ENCODE data around the gene PRSS12. TPM values are rescaled to one million over a fixed set of nuclear protein-coding genes. Genes with fewer than 3 reads are reported as not detected.

Gene PRSS12
- total and polyA plus RNA-seq, 5 donors, result 0.02 TPM; not detected in 4

DNA sequence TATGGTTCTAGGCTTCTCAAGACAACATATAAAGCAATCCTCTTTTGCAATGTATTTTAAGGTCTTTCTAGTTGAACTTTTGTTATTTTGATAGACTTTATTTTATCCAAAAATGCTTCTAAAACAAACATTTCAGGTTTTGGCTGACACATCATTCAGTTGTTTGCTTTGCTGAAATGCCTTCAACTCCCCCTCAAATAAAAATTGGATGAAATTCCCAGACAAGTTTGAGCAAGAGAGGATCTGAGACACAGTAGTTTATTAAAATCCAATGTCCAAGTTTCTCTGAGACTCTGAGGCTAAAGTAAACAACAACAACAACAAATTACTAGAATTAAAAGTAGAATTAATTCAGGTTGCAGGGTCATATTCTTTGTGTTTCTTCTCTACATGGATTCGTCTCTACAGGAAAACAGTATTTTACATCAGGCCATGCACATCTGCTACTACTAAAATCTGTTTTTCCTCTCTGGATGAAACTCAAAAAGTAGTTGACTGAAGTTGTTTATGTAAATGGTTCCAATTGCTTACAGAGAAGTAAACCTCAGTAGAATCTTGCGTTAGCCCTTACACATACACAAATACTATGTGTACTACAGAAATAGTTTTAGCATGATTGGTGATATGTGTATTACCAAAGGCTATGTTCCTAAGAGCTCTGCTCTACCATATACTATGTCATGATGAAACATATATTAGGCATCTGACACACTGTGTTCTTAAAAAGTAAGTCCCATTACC lies 64.9 kb downstream of the PRSS12 start:
- H3K27me3 ChIP-seq (ENCODE audit: control insufficient read depth, insufficient read depth), result no peaks in the 10 kb centered on the region
- no peaks in the 10 kb centered on the region for H3K9me3 ChIP-seq (ENCODE audit: control insufficient read depth, low read length)
- no peak for DNase-seq
- no peak overlapping the region for H3K27ac ChIP-seq (ENCODE audit: low read length)
- 76% methylated on average over 2 of the region's 2 CpGs for WGBS
- no peaks in the 10 kb centered on the region for H3K4me1 ChIP-seq (ENCODE audit: control insufficient read depth, insufficient read depth, low read length)
- intact Hi-C loops (cut with DNase I), result no loop called here
- H3K4me3 ChIP-seq (ENCODE audit: low read length), result no peak overlapping the region
- ATAC-seq, result no peak

DNA sequence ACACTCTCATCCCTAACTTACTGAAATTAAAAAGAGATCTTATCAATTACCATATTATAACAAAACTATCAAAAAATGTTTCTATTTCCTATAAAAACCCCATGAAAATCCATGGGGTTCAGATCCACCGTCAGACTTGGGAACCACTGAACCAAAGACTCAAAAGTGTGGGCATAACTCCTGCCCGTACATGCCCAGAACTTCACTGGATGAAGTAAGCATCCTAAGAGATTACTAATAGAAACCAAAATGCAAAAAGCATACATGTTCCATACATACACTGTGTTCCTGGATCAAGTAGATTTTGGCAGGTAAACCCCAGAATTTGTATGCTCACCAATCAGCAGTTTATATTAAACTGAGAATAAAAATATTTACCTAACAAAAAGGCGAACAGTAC lies 66.1 kb downstream of the PRSS12 start:
- DNase-seq (no peak), ATAC-seq (no peak)
- no peaks in the 10 kb centered on the region for H3K9me3 ChIP-seq (ENCODE audit: control insufficient read depth, low read length)
- intact Hi-C loops (cut with DNase I), result no loop called here
- no peaks in the 10 kb centered on the region for H3K4me1 ChIP-seq (ENCODE audit: control insufficient read depth, insufficient read depth, low read length)
- 96% methylated on average over 3 of the region's 3 CpGs for WGBS
- H3K4me3 ChIP-seq (ENCODE audit: low read length), result no peak overlapping the region
- H3K27ac ChIP-seq (ENCODE audit: low read length), result no peak overlapping the region
- no peaks in the 10 kb centered on the region for H3K27me3 ChIP-seq (ENCODE audit: control insufficient read depth, insufficient read depth)

DNA sequence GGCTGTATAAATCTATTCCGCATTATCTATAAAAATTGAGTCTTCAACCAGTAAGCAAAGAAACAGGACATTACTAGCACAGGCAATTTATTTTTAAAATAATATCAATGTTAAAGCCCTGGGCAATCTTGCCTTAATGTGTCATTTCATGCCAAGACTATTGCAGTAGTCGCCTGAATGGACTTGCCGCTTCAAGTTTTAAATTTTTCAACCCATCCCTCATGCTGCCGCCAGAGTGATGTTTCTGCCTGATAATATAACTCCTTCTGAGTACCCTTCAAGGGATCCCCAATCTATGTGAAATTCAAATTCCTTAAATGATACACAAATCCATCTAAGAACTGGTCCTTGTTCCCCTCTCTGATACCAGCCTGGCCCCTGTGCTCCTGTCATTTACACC lies 66.9 kb downstream of the PRSS12 start:
- ATAC-seq (no peak), DNase-seq (no peak)
- 96% methylated on average over 4 of the region's 4 CpGs for WGBS
- H3K4me3 ChIP-seq (ENCODE audit: low read length), result no peak overlapping the region
- no peaks in the 10 kb centered on the region for H3K9me3 ChIP-seq (ENCODE audit: control insufficient read depth, low read length)
- no peak overlapping the region for H3K27ac ChIP-seq (ENCODE audit: low read length)
- no peaks in the 10 kb centered on the region for H3K4me1 ChIP-seq (ENCODE audit: control insufficient read depth, insufficient read depth, low read length)
- intact Hi-C loops (cut with DNase I), result no loop called here
- no peaks in the 10 kb centered on the region for H3K27me3 ChIP-seq (ENCODE audit: control insufficient read depth, insufficient read depth)

DNA sequence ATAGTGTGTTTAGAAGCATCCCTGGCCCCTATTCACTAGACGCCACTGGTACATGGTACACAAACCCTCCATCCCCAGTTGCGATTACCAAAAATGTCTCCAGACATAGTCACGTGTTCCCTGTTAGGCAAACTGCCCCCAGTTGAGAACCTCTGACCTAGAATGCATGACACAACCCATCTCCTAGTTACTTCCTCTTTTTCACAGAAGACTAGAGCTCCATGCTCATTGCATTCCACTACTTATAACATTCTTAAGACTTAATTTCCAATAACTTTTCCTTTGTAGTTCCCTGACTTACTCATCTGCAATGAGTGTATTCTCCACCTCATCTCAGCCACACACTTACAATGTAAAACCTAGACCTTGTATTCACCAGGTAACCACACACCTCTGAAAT lies 68.6 kb downstream of the PRSS12 start:
- WGBS, result 72% methylated on average over 3 of the region's 3 CpGs
- no peaks in the 10 kb centered on the region for H3K4me1 ChIP-seq (ENCODE audit: control insufficient read depth, insufficient read depth, low read length)
- DNase-seq, result no peak
- ATAC-seq, result no peak
- intact Hi-C loops (cut with DNase I), result no loop called here
- H3K9me3 ChIP-seq (ENCODE audit: control insufficient read depth, low read length), result no peaks in the 10 kb centered on the region
- no peak overlapping the region for H3K4me3 ChIP-seq (ENCODE audit: low read length)
- H3K27ac ChIP-seq (ENCODE audit: low read length), result no peak overlapping the region
- H3K27me3 ChIP-seq (ENCODE audit: control insufficient read depth, insufficient read depth), result no peaks in the 10 kb centered on the region

DNA sequence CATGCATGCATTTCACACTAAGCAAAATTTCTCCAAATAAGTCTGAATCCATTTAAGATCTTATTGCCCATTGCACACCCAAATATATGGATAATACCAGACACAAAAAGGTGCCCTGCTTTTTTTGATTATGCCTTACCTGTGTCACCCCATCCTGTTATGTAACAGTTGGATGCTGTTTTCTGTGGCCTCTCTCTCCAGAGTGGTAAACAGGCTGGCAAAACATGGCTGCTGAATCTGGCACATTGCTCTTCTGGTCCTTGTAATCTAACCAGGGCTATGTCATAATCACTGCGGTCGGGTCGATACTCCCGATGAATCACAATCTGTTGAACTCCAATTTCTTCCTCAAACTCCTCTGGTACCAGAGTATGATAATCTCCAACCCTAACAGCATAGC lies 70.1 kb downstream of the PRSS12 start:
- Histone ChIP-seq H3K27me3 (ENCODE audit: control insufficient read depth, insufficient read depth) (no peaks in the 10 kb centered on the region), H3K9me3 (ENCODE audit: control insufficient read depth, low read length) (no peaks in the 10 kb centered on the region), H3K27ac (ENCODE audit: low read length) (no peak overlapping the region), H3K4me1 (ENCODE audit: control insufficient read depth, insufficient read depth, low read length) (no peaks in the 10 kb centered on the region), H3K4me3 (ENCODE audit: low read length) (no peak overlapping the region)
- intact Hi-C loops (cut with DNase I), result no loop called here
- 54% methylated on average over 4 of the region's 4 CpGs for WGBS
- DNase-seq (no peak), ATAC-seq (no peak)

DNA sequence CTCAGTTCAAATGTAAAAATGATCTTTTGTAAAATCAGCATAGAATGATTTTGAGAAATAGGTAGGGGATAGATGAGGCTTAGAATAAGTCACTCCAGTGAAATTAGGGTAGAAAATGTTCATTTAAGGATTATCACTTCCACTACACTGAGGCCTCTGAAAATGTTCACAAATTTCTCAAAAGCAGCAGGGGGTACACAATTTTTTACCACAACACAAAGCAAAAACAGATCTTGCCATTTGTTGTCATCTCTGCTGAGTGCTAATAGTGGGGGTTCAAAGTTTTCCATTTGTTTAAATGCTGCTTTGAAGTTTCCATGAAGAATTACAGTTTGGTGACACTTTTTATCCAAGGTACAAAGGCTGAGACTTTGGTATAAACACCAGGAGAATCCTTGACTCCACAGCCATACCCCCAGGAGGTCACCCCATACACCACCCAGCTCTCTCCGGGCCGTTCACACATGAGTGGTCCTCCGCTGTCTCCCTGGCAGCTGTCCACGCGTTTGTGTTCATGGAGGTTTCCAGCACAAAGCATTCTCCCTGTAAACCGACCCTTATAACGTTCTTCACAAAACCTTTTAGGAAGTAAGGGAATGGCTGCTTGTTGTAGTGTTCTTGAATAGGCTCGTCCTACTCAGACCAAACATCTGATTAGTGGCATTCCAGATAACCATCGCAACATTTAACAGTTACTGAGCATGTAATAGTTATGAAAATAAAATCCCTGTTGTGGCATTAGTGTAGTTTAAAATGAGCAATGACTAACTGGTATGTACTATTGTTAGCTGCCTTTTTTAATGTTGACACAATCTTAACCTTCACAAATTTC lies 71.0 kb downstream of the PRSS12 start:
- Histone ChIP-seq H3K27ac (ENCODE audit: low read length) (no peak overlapping the region), H3K9me3 (ENCODE audit: control insufficient read depth, low read length) (no peaks in the 10 kb centered on the region), H3K4me1 (ENCODE audit: control insufficient read depth, insufficient read depth, low read length) (no peaks in the 10 kb centered on the region), H3K4me3 (ENCODE audit: low read length) (no peak overlapping the region), H3K27me3 (ENCODE audit: control insufficient read depth, insufficient read depth) (no peaks in the 10 kb centered on the region)
- intact Hi-C loops (cut with DNase I), result no loop called here
- WGBS, result 35% methylated on average over 9 of the region's 9 CpGs
- DNase-seq (peak in 2 of 3 donors; percentile 35 to 53), ATAC-seq (no peak)

DNA sequence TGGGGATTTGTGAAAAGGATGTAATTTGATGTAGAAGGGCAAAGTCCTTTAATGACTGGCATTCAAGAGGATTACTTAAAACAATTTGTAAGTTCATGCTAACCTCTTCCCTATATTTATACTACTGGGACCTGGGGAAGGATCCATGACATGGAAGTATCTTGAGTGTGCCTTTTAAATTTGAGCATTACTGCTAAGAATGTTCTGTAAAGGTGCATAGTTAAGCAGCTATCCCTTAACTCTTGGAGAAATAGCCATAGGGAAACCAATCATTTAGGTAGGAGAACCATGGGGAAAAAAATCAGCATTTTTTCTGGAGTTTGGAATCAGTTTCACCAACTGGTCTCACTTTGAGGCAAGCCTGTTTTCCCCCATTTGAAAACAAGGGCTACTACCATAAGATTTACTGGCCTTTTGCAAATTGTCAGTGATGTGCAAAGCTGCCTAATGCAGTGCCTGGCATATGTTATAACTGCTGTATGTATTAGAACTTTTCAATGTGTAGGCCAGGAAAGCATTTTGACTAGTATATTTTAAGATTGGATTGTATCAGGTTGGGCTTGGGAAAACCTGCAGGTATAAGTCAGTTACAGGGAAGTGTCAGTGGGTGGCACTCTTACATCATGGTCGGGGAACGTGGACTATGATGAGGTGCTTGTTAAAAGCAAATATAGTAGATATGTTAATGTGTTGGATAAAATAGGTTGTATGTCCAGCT lies 72.1 kb downstream of the PRSS12 start:
- H3K4me1 ChIP-seq (ENCODE audit: control insufficient read depth, insufficient read depth, low read length), result no peaks in the 10 kb centered on the region
- H3K27ac ChIP-seq (ENCODE audit: low read length), result no peak overlapping the region
- WGBS, result 16% methylated on average over 2 of the region's 2 CpGs
- DNase-seq (peak in 1 of 3 donors; percentile 36), ATAC-seq (no peak)
- H3K4me3 ChIP-seq (ENCODE audit: low read length), result no peak overlapping the region
- no peaks in the 10 kb centered on the region for H3K27me3 ChIP-seq (ENCODE audit: control insufficient read depth, insufficient read depth)
- no peaks in the 10 kb centered on the region for H3K9me3 ChIP-seq (ENCODE audit: control insufficient read depth, low read length)
- intact Hi-C loops (cut with DNase I), result no loop called here

DNA sequence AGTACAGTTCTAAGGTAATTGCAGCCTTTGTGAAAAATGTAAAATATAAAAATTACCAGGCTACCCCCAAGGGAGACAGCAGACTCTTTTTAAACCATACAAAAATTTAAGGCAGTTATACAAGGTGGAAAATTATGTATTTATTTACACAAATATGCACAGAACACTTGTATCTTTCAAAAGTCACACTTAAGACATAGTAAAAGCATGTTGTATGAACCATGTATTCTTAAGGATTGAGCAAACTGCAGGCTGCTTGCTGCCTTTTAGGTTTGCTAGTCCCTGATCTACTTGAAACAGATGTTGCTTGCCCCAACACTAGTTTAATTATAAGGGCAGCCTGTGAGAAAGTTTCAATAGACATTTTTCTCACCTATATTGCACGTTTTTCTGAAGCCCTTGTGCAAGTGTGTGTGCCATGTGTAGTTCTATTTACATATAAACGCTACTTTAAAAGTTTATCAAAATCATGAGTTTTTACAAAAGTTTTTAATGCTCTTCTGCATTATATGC lies 72.8 kb downstream of the PRSS12 start:
- Histone ChIP-seq H3K4me3 (ENCODE audit: low read length) (peak overlapping the region; percentile 77), H3K9me3 (ENCODE audit: control insufficient read depth, low read length) (no peaks in the 10 kb centered on the region), H3K27me3 (ENCODE audit: control insufficient read depth, insufficient read depth) (no peaks in the 10 kb centered on the region), H3K27ac (ENCODE audit: low read length) (no peak overlapping the region), H3K4me1 (ENCODE audit: control insufficient read depth, insufficient read depth, low read length) (no peaks in the 10 kb centered on the region)
- DNase-seq, result no peak
- intact Hi-C loops (cut with DNase I), result no loop called here
- no peak for ATAC-seq
- WGBS, result 33% methylated on average over 2 of the region's 2 CpGs

DNA sequence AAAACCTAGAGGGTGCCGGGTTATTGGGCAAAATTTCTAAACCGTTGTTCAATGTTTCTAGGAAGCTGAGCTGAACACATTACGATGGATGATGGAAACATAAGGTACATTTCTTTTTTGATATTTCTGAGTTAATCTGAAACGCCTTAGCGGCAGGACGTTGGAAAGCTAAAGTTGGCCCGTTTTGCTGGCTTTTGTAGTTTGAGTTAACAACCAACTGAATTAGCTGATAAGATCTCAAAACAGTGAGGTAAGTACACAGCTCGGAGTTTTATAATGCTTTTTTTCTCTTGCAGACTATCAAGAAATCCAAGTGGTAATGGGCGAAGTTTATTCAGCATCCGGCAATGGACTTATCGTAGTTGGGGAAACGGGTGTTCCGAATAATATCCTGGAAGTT lies 73.5 kb downstream of the PRSS12 start:
- Histone ChIP-seq H3K27me3 (ENCODE audit: control insufficient read depth, insufficient read depth) (no peaks in the 10 kb centered on the region), H3K9me3 (ENCODE audit: control insufficient read depth, low read length) (no peaks in the 10 kb centered on the region), H3K4me3 (ENCODE audit: low read length) (peak overlapping the region; percentile 77), H3K4me1 (ENCODE audit: control insufficient read depth, insufficient read depth, low read length) (no peaks in the 10 kb centered on the region), H3K27ac (ENCODE audit: low read length) (peak overlapping the region; percentile 94)
- no peak for DNase-seq
- WGBS, result 3% methylated on average over 13 of the region's 13 CpGs
- ATAC-seq, result no peak
- intact Hi-C loops (cut with DNase I), result no loop called here

DNA sequence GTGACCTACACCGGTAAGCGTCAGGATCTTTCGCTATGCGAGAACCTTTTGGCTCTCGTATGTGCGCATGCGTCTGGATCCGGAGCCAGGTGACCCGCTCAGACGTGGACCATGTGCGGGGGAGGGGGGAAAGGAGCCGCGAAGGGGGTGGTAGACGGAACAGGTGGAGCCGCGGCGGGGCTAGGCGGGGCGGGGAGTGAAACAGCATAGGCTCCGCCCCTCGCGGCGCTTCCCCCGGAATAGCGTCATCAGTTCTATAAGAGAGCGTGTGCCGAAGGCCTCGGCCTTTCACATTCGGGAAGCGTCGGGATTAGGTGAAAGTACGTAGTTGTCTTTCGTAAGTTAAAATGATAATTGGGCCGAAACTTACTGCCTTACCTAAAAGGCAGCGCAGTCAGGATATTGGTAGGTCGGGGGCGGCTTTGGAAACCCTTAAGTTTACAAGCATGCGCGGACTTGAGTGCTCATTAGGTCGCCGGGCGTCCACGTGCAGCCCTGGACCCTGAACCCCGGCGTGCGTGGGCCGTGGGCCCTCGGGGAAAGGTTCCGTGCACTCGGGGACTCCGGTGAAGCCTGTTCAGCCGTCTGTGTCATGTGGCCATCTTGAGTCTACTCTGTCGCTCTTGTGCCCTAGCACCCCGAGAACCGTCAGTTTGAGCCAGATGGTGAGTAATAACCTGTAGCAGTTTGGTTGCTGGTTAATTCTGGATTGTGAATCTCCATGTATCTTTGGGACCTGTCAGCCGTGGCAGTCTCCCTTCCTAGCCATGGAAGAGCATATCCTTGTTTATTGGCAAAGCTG lies 74.1 kb downstream of the PRSS12 start:
- ATAC-seq, result peak; percentile 99
- Histone ChIP-seq H3K4me1 (ENCODE audit: control insufficient read depth, insufficient read depth, low read length) (no peaks in the 10 kb centered on the region), H3K27me3 (ENCODE audit: control insufficient read depth, insufficient read depth) (no peaks in the 10 kb centered on the region), H3K9me3 (ENCODE audit: control insufficient read depth, low read length) (no peaks in the 10 kb centered on the region), H3K4me3 (ENCODE audit: low read length) (peak overlapping the region; percentile 77), H3K27ac (ENCODE audit: low read length) (peak overlapping the region; percentile 94)
- intact Hi-C loops (cut with DNase I), result no loop called here
- WGBS, result under 1% methylated on average over 56 of the region's 56 CpGs
- DNase-seq, result peak; percentile 96 to 98 (median 97)

Measured in right cardiac atrium (tissue), 5 donors.